GM19455 (cell line): Measurements from ENCODE around the gene TM4SF18.
"Not testable (repeated sequence)": the region's sequence is repeated elsewhere in the genome, so short reads cannot be mapped to it uniquely, and the experiment has no call there.

ENCODE experiments used
- ATAC-seq: cut with Tn5 transposase; IDR thresholded peaks from one replicate; pipeline ENCODE4 v1.9.1; 2021; ENCODE audit not compliant: unreplicated experiment

The TM4SF18 gene, protein sequence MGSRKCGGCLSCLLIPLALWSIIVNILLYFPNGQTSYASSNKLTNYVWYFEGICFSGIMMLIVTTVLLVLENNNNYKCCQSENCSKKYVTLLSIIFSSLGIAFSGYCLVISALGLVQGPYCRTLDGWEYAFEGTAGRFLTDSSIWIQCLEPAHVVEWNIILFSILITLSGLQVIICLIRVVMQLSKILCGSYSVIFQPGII

DNA sequence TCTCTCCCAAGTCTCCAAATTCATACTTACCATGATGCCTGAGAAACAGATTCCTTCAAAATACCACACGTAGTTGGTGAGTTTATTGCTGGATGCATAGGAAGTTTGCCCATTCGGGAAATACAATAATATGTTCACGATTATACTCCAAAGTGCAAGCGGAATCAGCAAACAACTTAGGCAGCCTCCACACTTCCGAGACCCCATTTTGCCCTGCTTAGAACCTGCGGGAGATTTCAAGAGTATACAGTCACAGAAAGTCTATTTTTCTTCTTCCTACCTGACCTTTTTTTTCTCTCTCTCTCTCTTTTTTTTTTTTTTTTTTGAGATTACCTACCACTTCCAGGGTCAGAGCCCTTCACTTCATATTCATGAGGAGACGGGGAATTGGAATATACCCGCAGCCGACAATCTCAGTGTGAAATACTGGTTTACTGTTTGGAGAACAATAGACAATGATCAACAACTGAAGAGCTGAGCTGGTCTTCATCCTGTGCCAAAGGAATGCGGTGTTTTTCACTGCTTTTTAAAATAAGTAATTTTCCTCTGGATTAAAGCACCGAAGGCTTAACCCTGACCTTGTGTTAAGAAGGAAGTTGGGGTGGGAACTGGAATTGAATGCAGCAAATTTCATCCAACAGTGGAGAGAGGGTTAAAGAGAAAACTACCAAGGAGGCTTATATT lies at the start of gene TM4SF18:
Gene TM4SF18 (minus strand): TSS at position 461 of the 684 bp plus-strand sequence. CDS start 254 bp downstream, at position 207.
- no peak for ATAC-seq

DNA sequence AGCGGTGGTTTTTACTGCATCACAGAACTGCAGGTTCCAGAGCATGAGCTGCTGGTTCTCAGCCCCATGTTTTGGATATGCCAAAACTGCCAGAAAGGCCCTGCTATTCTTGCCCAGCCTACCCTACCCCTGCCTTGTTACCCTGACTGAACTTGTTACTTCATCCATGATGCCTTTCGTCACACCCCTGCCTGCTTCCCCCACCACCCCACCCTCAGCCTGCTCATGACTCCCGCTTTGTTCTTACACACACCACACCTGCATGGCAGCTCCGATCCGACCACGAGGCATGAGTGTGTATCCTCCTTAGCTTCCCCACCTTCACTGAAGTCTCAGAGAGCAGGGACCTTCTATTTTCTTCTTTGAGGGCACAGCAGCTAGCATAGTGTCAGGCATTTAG lies 49.1 kb upstream of the TM4SF18 start:
- no peak for ATAC-seq

DNA sequence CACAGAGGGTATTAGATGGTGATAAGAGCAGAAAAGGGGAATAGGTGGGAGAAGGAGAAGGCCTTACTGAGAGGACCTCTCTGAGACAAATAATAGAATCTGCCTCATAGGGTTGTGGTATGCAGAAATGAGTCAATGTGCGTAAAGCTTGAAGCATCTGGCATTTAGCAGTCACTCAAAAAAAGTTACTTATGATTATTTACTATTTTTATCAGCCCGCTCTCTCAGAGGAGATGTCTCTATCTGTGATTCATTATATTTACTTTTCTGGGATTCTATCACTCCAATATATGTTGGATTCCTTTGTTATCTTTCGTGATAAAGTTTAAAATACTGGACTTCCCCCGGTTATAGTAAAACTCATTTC lies 48.6 kb upstream of the TM4SF18 start:
- ATAC-seq, result no peak

DNA sequence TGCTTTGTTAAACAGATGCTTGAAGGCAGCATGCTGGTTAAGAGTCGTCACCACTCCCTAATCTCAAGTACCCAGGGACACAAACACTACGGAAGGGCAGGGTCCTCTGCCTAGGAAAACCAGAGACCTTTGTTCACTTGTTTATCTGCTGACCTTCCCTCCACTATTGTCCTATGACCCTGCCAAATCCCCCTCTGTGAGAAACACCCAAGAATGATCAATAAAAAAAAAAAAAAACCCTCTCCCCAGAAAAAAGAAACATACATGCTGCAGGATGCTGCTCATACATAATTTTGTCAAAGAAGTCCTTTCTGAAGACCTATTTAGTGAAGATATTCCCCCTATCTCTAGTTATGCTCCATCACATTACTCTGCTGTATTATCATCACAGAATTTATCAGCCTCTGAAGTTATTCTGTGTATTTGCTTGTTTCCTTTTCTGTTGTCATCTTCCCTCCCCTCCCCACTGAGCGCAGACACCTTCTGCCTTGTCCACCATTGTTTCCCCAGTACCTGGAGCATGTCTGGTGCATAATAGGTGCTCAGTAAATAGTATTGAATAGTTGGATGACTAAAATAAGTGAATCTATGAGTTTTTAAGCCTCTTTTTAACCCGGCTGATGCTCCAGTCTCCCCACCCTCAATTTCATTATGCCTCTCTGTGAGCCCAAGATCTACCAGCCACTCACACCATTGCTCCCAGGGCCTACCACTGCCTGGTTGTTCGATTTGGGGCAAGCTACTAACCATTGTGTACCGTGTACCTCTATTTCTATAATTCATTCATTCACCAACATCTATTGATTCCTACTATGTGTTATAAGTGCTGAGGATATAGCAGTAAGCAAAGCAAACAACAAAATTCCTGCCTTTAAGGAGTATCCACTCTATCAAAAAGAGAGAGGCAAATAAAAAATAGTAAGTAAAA lies 48.0 kb upstream of the TM4SF18 start:
- ATAC-seq, result no peak

DNA sequence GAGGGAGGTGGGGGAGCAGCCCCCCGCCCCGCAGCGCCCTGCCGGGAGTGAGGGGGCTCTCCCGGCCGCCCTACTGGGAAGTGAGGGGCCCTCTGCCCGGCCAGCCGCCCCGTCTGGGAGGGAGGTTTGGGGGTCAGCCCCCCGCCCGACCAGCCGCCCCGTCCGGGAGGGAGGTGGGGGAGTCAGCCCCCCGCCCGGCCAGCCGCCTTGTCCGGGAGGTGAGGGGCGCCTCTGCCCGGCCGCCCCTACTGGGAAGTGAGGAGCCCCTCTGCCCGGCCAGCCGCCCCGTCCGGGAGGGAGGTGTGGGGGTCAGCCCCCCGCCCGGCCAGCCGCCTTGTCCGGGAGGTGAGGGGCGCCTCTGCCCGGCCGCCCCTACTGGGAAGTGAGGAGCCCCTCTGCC lies 46.8 kb upstream of the TM4SF18 start:
- ATAC-seq, result not testable (repeated sequence)

DNA sequence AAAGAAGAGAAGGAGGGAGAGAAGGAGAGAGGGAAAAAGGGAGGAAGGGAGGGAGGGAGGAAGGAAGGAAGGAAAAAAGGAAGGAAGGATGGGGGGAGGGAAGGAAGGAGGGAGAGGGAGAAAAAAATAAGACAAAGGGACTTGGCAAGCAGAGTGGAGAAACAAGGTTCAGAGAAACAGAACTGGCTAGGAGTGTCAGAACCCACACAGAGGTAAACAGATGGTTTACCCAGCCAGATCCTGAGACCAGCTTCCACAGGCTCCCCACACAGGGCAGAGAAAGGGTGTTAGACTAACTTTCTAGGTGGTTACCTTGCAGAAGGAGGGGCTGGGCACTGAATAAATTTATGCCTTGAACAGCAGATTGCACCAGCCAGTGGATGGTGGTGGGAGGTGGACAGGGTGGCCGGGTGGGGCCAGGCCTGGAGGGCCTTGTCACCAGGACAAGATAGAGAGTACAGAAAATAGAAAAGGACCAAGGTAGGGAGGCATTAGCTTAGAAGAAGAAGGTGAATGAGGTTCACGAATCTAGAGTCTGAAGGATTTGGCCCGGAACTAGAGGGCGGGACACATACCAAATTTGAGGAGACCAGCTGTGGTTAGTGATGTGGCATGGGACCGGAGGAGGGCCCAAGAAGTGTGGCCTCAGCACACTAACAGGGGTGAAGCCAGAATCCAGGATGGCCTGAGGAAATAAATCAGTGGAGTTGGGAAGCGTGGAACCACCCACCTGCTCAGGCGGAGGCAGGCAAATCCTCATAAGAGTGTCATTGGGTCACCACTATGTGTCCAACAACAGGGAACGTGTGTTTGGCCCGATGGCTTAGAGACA lies 45.3 kb upstream of the TM4SF18 start:
- no peak for ATAC-seq

DNA sequence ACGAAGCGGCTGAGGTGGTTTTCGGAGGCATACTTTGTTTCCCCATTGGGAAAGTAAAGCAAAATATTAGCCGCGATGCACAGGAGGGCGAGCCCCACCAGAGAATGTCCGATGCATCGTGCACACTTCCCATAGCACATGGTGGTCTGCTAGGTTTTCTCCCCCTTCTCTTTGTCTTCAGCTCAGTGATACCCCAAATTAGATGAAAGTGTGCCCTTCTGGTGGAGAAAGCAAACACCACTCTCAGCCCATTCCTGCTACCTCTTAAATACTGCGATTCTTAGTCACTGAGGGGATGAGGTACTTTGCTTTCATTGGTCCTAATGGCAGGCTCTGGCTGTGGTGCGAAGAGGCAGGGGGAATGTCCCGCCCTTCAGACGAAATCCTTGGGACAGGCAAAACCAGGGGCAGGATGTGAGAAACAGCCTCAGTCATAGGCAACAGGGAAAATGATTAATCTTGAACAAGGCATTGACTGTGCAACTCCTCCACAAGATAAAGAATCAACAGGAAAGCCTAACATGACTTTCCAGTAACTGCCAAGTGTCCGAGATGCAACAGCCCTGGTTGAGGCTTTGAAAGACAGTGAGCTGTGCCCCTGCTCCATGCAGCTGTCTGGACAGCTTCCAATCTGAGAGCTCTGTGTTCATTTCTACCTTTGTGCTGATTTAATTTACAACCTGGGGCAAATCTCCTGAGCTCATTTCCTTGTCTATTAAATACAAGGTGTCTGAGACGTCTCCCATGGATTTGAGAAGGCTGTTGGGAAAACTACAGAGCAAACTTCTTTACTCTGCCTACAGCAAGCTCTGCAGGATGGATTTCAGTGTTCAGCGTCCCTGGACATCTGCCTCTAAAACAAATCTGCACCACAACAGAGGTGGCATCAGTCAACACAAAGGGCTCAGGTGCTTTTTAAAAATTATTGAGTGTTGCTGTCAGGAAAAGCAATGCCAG lies 44.2 kb upstream of the TM4SF18 start, which contains the start of gene TM4SF1:
Gene TM4SF1 (minus strand): TSS at position 242 of the 957 bp plus-strand sequence. CDS start 102 bp downstream, at position 140.
- ATAC-seq, result no peak

DNA sequence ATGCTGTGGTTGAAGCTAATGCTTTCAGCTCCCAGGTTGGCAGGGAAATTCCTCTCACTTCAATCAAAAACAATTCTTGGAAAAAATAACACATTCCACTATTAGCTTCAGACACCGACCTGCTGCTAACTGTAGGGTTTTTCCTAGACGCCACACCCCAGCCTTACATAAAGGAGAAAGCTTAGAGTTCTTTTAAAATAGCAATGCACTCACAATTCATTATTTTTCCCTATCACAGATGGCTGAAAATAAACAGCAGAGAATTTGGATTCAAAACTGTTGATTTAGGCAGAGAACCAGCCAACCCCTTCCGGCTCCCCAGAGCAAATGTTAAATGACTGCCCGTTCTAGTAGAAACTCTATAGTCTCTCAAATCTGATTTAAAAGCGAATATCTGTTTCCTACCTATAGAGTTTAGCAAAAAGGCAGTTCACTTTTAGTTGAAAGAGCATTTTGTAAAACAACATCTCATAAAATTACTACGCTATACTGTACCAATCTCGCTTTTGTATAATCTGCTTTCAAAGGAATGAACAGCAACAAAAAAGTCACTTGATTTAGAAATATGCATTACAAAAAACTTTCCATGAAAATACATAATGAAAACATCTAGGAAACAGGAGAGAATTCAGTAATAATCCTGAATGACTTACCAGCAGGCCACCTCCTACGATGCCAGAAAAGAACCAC lies 43.4 kb upstream of the TM4SF18 start:
- no peak for ATAC-seq

DNA sequence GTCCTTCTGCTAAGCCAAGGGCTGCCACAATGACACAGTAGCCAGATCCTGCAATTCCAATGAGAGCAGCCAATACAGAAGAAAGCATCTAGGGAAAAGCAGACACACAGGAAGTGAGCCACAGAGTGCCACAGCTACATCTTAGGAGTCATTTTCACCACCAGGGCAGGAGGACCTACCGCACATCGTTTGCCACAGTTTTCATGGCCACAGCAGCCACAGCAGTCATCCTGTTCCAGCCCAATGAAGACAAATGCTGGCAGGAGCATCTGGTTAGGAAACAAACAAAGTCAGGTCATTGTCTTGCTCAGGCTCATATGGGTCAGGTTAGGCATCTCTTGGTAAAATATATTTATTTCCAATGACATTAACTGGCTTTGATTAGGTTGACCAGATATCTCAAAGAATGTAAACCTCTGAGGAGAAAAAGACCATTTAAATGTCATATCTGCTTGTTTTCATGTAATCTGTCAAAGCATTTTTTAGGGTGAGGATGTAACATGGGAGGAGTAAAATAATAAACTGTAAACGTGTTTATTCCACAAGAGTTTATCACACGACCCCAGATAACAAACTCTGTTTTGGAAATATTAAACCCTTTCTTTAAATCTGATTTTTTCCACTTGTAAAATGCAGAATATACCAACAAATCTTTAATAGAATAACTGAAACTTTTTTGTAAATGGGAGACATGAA lies 42.2 kb upstream of the TM4SF18 start:
- no peak for ATAC-seq

DNA sequence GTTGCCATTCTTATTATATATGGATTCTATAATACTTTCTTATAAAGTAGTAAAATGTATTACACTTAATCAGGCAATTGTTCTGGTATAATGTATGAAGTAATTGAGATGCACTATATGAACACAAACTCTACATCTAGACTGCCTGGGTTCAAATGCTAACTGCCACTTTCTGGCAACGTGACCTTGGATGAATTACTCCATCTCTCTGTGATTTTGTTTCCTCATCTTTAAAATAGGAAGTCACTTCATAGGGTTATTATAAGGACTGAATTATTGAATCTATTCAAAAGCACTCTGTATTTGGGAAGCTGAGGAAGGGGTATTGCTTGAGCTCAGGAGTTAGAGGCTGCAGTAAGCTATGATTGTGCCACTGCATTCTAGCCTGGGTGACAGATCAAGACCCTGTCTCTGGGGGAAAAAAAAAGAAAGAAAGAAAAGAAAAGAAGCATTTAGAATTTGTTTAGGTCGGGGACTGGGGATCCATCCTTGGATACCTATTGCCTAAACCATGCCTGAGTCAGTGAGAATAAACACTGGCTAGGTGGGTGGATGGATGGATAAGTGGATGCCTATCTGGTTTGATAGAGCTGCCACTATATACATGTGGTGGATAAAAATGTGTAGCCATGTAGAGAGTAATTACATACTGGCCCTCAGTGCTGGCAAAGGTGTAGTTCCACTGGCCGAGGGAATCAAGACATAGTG lies 41.5 kb upstream of the TM4SF18 start:
- no peak for ATAC-seq

DNA sequence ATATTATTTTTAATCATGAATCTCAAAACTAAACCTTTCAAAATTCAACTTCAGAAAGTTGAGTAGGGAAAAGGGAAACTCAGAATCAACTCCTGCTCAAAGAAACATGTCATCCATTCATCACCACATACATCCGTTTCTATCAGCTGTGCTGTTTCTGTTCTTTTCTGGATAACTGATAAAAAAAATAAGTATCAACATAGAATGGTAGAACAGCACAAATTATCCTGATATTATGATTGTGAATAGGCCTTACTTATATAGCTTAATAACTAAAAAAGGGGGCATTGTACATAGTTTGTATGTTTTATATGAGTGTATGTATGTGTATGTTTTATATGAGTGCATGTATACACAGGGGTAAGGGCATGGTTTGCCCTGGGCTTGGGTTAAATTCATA lies 41.0 kb upstream of the TM4SF18 start:
- no peak for ATAC-seq

DNA sequence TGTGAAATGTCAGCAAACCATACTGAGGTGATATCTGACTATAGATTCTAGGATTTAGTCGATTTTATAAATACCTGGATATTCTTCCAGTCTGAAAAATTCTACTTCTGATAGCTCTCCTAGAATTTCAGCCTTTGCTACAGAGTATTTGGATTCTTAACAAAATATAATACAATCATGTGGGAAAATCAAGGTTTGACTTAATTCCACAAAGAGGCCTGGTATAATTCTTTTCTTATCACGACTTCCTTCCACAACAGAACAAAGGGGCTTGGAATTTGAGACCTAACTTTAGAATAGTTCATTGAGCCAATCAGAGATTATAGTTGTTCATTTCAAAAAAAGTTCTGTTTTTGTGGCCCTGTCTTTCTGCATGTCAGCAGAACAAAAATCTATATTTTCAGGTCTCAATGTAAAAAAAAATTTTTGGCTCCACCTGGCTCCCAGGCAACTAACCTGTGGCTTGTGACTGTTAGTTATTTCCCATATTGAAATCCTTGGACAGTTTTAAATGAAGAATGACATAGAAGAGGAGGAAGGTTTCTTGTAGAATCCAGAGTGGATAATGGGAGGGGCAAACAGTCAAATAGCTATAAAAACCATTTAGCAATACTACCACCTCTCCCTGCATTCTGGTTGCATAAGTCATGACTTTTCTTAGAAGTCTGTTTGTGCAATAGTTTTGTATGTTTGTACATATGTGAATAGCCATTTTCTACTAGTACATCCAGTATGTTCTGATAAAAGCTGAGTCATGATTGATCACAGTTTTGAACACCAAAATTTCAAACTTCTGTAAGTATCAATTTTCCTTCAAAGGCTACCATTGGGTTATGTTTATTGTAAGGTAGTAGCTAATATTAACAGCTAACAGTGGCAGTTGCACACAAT lies 40.0 kb upstream of the TM4SF18 start:
- ATAC-seq, result no peak

DNA sequence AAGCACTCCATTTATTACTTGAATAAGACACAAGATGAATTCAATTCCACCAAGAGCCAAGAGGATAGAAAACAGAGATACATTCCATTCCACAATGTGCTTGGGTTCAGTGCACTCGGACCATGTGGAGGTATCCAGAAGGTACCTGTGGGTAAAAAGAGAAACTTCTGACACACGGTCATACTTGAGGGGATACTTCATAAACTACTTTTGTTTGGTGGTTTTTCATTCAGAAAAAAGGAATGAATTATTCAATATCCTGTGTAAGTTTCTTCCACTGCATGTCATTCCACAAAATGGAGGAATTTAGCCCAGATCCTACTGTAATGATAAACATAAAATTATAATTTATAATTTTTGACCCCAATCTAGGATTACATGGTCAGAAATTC lies 38.3 kb upstream of the TM4SF18 start:
- ATAC-seq, result no peak

DNA sequence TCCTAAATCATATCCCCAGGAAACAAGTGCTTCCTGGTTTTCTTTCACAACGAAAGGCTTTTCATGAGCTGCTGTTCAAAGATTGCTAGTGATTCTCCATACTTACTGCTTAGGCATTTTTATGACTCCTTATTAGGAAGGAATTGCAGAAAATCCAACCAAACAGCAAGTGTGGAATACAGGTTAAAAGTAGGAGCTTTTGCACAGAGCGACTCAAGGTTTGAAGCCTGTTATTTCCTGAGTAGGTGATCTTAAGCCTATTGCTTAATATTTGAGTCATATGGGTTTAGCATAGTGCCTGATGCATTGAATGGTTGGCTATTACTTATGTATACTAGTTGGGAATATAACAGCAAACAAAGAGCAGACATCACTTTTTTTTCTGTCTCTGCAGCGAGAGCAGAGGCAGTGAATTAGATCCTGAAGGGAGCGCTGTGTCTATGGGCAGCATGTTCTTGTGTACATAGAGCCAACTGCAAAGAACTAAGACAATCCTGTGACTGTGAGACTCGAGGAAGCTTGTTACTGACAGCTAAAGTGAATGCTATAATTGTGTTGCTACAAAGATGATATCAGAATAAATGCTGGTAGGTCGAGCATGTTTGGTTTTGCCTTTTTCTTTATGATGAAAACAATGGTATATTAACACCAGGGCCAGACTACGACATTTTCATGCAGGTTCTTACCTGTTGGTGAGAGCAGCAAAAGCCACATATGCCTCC lies 37.7 kb upstream of the TM4SF18 start:
- no peak for ATAC-seq

DNA sequence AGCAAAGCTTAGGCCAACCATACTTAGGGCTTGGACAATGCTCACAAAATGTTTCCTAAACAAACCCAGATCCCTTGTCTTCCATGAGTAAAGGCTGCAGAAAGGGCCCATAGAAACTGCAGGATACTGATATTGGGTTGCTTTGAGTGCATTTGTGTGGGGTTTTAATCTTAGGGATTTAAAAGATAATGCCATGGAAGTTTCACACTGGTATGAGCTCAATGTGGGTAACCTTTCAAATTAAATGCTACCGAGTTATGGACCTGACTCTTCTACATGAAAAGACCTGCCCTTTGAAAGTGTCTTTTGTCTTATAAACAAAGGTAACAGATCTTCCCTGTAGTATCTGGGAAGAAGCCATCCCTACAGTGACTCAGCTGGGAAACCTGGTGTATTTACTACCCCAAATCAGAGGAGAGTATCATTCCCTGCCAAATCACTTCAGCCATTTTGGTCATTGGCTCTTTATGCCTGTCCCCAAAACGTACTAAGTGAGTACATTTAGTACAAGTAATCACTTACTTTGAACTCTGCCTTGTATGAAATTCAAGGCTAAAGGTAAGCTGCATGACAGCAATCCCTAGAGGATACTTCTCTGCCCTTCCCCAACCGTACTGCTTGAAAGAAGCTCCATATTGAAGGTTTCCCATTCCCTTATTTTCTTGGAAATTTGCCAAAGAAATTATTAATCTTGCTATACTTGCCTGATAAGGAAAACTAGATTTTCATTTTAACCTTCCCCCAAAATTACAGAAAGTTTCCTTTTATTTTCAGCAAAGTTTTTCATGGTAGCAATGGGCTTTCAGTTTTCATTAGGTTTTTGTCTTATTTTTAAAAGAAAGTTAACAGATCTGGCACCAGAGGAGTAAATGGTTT lies 36.8 kb upstream of the TM4SF18 start:
- ATAC-seq, result no peak
